ENCODE data around the gene LMAN2.

DNA sequence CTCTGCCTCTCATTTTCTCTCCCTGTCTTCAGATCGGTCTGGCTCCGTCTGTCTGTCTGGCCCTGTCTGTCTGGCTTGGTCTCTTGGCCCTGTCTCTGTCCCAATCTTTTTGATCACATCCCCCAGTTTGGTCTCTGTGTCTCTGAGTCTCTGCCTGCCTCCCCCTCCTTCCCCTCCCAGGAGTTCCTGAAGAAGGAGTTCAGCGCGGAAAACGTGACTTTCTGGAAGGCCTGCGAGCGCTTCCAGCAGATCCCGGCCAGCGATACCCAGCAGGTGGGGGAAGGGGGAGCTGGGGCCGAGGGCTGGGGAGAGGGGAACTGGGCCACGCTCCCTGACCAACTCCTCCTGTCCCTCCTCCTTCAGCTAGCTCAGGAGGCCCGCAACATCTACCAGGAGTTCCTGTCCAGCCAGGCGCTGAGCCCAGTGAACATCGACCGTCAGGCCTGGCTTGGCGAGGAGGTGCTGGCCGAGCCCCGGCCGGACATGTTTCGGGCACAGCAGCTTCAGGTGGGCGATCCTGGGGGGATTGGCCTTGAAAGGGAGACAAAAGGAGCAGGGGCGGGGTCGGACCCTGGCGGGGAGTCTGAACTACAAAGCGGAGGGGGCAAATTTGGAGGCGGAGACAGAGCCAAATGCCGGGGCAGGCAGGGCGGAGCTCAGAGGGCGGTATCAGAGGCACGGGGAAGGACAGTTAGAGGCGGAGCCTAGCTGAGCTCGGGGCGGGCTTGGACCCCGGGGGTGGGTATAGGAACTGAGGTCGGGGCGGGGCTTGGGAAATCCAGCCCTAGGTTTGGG is 15.3 kb upstream of the LMAN2 start:
- TF ChIP-seq, protein P1, sequence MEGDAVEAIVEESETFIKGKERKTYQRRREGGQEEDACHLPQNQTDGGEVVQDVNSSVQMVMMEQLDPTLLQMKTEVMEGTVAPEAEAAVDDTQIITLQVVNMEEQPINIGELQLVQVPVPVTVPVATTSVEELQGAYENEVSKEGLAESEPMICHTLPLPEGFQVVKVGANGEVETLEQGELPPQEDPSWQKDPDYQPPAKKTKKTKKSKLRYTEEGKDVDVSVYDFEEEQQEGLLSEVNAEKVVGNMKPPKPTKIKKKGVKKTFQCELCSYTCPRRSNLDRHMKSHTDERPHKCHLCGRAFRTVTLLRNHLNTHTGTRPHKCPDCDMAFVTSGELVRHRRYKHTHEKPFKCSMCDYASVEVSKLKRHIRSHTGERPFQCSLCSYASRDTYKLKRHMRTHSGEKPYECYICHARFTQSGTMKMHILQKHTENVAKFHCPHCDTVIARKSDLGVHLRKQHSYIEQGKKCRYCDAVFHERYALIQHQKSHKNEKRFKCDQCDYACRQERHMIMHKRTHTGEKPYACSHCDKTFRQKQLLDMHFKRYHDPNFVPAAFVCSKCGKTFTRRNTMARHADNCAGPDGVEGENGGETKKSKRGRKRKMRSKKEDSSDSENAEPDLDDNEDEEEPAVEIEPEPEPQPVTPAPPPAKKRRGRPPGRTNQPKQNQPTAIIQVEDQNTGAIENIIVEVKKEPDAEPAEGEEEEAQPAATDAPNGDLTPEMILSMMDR (IDR thresholded peaks at IDR 0.05; ENCODE audit: low read depth, low read length, poor library complexity, severe bottlenecking) = no peak
- TF ChIP-seq EZH2phosphoT487 (IDR thresholded peaks at IDR 0.05; ENCODE audit: borderline replicate concordance, low read length) = no peak
